GM19463 (cell line): ENCODE data around the gene CMTR1.
A peak's percentile ranks its signal among the peaks of the same experiment; 100 is the strongest.
"Not testable (repeated sequence)": the region's sequence is repeated elsewhere in the genome, so short reads cannot be mapped to it uniquely, and the experiment has no call there.

ENCODE experiments used
- ATAC-seq: cut with Tn5 transposase; IDR thresholded peaks from one replicate; pipeline ENCODE4 v1.9.1; 2021; ENCODE audit warnings: mild to moderate bottlenecking, moderate library complexity; ENCODE audit not compliant: unreplicated experiment

Gene CMTR1, protein sequence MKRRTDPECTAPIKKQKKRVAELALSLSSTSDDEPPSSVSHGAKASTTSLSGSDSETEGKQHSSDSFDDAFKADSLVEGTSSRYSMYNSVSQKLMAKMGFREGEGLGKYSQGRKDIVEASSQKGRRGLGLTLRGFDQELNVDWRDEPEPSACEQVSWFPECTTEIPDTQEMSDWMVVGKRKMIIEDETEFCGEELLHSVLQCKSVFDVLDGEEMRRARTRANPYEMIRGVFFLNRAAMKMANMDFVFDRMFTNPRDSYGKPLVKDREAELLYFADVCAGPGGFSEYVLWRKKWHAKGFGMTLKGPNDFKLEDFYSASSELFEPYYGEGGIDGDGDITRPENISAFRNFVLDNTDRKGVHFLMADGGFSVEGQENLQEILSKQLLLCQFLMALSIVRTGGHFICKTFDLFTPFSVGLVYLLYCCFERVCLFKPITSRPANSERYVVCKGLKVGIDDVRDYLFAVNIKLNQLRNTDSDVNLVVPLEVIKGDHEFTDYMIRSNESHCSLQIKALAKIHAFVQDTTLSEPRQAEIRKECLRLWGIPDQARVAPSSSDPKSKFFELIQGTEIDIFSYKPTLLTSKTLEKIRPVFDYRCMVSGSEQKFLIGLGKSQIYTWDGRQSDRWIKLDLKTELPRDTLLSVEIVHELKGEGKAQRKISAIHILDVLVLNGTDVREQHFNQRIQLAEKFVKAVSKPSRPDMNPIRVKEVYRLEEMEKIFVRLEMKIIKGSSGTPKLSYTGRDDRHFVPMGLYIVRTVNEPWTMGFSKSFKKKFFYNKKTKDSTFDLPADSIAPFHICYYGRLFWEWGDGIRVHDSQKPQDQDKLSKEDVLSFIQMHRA

DNA sequence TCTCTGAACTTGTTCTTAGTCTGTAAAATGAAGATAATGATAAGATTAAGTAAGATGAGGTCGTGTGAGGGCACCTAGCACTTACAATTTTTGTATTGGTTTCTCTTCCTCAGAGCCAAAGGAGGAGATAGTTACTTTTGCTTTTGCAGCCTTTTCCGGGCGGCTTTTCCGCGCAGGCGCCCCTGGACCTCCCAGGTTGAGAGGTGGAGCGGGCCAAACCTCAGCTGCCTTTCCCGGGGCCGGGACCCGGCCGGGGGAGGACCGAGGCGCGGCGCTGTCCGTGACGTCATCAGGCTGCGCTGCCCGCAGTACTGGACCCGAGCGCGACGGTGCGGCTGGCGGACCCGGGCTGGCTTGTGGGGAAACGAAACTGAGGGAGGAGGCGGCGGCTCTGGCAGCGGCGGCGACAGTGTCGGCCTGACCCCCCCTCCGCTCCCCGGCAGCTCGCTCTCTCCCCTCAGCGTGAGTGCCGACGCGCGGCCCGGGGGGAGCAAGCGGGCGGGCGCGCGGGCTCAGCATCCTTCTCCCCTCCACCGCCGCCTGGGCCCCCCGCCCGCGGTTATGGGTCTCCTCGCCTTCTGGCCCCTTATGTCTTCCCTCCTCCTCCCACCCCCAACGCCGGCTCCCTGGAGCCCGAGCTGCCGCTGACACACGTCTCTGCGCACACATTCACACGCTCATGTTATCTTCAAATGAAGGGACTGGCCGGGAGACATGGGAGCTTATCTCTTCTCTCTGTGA is at the start of gene CMTR1:
CMTR1 (plus strand) TSS at position 306 of the 741 bp plus-strand sequence. CDS start 2,409 bp downstream, outside the sequence.
- peak; percentile 83 for ATAC-seq

DNA sequence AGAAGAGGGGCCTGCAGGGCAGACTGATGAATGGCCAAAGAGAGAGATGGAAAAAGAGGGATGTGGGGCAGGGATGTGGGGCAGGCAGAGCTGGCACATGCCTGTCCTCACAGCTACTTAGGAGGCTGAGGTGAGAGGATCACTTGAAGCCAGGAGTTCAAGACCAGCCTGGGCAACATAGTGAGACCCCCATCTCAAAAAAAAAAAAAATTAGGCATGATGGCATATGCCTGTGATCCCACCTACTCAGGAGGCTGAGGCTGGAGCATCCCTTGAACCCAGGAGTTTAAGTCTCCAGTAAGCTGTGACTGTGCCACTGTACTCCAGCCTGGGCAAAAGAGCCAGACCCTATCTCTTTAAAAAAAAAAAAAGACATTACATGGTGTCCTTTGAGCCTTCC is 44.4 kb upstream of the CMTR1 start:
- no peak for ATAC-seq

DNA sequence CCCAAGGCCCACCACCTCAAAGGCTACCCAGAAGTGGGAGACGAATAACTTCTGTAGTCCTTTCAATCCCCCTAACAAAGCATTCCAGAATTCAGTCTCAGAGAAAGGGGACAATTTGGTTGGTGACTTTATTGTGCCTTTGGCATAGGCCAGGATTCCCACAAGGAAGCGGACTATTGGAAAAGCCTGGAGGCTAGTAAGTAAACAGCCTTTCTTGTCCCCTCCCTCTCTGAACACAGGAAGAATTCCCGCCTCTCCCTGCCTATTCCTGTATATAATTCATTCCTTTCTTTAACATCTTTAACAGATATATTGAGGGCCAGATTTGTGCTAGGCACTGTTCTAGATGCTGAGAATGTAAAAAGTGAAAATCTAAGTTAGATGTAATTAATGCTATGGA is 43.2 kb upstream of the CMTR1 start:
- no peak for ATAC-seq

DNA sequence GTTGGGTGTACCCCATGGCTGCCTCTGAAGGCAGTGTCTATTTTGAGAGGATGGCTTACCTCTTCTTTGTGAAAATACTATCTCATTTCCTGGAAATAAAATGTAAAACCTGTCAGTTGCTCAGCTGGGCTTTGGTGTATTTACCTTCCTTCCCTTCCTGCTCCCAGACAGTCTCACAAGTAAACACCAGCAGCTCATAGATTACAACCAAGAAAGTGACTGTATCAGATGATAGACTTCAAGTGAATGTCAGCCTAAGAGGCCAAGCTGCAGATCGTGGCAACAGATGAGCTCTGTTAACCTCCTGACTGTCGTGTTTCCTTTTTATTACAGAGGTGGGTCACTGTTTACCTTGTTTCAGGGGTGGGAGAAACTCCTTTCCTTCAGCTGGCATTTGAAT is 41.9 kb upstream of the CMTR1 start:
- ATAC-seq = no peak

DNA sequence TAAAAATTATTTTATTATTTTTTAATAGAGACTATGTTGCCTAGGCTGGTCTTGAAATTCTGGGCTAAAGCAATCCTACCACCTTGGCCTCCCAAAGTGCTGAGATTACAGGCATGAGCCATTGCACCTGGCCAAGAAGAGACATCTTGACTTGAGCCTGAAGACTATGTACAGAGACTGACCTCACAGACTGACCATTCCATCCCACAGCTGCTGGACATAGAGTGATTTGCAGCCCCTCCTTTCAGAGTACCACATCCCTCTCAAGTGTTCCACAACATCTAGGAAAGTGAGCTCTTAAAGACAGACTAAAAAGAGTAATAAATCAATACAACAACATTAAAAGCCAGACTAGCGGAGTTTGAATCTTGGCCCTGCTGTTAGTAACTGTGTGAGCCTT is 40.2 kb upstream of the CMTR1 start:
- ATAC-seq = no peak

DNA sequence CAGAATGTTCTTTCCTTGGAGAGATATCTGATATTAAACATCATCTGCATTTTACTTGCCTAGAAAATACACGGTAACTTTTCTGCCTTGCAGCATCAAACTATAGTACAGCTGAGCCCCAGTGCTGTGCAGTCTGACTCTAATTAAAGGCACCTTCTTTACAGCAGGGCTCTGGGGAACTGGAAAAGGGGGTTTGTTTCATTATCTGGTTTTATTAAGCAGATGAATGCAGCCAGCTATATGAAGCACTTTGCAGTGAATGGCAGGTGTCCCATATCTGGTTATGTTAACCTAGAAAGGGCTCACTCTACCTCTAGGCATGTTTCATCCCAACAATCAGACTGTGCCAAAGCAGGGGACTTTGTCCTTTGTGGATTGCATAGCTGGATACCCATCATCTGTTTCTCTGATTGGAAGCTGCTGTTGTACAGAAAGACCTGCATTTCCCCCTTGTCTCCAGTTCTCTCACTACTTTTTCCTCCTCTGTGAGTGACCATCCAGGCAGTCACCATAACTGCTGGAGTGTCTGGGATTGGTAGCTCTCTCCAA is 39.6 kb upstream of the CMTR1 start:
- no peak for ATAC-seq

DNA sequence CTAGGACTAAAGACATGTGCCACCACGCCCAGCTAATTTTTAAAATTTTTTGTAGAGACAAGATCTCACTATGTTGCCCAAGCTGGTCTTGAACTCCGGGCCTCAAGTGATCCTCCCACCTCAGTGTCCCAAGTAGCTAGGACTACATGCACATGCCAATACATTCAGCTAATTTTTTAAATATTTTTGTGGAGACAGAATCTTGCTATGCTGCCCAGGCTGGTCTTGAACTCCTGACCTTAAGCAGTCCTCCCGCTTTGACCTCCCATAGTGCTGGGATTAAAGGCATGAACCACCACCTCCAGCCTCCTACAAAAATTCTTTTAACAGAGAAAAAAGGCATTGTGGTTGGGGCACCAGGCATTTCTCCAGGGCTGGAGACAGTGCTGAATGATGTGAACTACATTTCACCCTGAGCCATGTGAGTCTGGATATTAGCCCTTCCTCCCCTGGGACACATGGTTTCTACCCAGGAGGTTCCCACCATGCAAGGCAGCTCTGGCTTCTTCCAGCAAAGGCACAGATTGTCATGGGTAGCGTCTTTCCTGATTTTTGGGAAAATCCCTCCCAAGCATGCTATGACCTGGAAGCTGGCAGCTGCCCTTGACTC is 36.3 kb upstream of the CMTR1 start:
- ATAC-seq = no peak

DNA sequence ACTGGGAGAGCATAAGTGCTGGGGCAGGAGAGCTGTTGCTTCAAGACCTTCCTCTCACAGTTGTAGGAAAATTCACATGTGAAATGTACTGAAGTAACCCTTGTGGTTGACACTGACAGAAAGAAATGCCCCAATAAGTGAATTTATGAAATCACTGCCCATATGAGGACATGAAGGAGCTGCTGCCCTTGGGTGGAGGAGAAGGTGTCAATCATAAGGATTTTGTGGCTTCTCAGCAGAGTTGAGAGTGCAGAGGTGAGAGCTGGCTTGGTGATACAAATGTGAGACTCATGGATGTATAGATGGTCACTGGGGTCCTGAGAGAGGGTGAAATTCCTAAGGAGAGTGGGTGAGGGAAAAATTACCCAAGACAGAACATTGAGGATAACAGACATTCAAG is 33.9 kb upstream of the CMTR1 start:
- ATAC-seq = no peak

DNA sequence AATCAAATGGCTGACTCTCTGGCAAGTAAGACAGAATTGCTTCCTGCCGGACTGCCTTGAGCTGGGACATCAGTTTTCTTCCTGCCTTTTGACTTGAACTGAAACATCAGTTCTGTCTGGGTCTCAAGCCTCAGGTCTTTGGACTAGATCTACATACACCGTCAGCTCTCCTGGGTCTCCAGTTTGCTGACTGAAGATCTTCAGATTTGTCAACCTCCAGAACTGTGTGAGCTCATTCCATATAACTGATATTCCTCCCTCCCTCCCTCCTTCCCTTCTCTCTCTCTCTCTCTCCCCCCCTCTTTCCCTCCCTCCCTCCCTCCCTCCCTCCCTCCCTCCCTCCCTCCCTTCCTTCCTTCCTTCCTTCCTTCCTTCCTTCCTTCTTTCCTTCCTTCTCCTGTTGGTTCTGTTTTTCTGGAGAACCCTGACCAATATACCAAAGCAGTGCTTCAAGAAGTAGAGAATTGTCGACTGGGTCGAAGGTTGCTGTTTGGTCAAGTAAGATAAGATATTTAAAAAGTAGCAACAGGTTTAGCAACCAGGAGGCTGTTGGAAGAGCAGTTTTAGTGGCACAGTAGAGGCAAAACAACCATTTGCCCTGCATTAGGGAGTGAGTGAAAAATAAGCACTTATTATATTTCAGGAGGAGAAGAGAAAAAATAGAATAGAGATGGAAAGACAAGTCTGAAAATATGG is 33.1 kb upstream of the CMTR1 start:
- no peak for ATAC-seq

DNA sequence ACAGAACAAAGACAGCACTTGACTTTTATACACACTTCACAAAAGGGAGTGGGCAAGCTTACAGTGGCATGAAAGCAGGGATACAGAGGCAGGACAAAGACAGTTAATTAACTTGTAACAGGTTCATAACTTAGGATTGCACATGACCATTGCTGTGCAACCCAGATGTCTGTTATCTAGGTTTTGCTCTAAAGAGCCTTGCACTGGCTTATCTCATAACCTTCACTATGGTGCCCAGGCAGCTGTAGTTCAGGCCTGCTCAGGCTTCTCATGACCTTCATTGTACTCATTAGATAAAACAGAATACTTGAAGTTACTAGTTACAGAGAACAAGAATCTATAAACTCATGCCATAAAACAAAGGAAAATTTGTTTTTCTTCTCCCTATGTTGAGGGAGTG is 31.4 kb upstream of the CMTR1 start:
- ATAC-seq = not testable (repeated sequence)

DNA sequence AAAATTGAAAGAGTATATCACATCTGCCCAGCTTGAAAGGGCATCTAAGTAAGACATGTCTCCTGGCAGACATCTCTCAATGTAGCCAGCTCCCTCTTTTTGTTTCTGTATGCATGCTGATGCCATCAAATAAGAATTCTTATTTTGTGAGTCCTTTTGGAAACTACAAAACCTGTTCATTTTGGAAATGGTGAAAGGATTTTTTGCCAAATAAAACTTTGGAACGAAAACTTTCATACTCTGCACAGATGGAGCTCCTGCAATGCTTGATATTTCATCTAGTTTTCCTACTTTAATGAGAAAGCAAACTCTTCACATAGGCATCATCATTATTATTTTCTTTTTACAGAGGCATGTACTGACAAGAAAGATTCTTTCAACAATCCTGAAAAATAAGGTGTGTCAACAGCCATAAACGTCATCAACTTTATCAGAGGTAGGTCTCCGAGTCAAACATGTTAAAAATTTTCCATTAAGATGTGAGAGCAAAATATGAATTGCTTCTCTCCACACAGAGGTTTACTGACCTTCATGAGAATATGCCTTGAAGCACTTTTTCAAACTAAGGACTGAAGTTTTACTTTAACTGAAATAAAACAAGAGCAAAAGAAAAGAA is 26.2 kb upstream of the CMTR1 start:
- no peak for ATAC-seq

DNA sequence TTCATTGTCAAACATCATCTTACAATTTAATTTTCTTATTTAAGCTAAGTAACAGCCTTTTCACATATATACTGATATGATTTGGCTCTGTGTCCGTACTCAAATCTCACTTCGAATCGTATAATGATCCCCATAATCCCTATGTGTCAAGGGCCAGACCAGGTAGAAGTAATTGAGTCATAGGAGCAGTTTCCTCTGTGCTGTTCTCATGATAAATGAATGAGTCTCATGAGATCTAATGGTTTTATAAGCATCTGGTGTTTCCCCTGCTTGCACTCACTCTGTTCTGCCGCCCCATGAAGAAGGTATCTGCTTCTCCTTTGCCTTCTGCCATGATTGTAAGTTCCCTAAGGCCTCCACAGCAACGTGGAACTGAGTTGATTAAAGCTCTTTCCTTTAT is 25.1 kb upstream of the CMTR1 start:
- ATAC-seq = no peak

DNA sequence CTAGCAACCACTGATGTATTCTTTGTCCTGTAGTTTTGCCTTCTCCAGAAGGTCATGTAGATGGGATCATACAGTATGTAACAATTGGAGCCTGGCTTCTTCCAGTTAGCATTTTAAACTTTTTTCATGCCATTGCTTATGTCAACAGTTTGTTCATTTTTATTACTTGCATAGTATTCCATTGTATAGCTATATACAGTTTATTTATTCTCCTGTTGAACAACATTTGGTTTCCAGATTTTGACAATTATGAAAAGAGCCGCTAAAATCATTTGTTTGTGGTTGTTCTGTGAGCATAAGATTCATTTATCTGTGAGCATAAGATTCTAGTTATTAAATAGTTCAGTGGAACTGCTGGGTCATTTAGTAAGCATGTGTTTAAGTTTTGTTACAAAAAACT is 23.5 kb upstream of the CMTR1 start:
- ATAC-seq = no peak

DNA sequence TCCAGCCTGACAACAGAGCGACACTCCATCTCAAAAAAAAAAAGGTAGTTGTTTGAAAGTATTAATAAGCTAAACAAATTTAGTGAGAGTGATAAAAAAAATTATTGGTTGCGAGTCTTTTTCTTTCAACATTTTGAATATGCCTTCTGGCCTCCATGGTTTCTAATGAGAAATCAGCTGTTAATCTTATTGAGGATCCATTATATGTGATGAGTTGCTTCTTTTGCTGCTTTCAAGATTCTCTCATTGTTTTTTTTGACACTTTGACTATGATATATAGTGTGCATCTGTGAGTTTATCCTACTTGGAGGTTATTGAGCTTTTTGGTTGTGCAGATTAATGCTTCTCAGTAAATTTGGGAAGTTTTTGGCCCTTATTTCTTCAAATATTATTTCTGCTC is 15.6 kb upstream of the CMTR1 start:
- no peak for ATAC-seq

DNA sequence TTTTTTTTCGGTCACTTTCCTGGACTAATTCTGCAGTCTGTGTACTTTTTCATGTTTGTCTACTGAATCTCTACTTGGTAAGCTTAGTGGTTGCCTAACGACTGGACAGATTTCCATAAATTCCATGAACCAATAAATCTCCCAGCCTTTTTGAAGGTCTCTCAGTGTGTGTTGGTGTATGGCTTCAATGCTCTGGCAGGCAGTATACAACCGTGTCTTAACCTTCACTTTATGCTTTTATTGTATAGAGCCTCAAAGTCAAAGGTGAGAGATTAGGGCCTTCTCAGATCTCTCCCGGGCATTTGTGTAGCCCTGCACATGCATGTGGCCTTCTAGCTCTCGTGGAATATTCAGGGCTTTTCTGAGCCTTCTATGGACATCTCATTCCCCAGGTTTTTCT is 14.3 kb upstream of the CMTR1 start:
- ATAC-seq = no peak

DNA sequence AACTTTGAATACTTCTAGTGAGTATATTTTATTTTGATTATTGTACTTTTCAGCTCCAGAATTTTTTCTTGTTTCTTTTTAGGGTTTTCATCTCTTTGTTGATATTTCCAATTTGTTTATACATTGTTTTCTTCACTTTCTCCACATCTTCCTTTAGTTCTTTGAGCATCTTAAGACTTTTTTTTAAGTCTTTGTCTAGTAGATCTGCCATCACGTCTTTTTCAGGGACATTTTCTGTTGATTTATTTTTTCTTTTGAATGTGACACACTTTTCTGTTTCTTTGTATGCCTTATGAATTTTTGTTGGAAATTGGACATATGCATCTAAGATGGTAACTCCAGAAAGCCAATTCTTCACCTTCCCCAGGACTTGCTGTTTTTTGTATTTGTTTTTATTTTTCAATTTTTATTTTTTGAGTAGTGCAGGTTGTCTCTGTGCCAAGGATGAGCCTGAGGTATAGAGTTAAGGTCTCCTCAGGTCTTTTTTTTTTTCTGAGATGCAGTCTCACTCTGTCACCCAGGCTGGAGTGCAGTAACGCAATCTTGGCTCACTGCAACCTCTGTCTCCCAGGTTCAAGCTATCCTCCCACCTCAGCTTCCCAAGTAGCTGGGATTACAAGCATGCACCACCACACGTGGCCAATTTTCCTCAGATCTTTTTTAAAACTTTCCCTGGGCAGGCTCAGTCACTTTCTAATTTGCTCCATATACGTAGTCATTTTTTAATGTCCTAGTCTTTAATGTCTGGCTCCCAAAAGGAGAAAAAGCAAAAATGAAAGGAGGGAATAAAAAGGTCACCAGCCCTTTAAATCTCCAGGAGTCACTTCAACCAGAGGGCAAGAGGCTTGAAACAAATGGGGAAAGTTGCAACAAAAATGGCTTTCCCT is 6.7 kb upstream of the CMTR1 start:
- no peak for ATAC-seq

DNA sequence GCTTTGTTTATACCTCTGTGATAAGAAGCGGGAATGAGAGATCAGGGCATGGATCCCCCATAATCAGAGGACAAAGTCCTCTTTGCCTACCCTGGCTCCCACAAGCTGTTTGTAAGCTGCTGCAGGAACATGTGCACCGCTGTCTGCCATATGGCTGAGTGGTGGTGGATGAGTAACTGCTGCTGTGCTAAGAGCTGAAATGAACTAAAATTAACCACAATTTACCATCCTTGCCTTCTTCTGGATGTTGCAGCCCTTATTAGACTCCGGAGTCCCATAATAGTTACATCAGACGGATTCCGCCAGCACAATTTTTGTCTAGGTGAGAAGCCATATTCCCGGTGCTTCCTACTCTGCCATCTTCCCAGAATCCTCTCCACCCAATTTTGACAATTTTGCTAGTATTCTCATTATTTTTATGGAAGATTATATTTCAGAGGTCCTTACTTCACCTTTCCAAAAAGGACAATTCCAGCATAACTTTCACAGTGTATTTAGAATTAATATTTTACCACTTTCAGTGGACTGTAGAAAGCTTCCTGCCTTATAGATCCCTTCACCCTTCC is 6.0 kb upstream of the CMTR1 start:
- no peak for ATAC-seq

DNA sequence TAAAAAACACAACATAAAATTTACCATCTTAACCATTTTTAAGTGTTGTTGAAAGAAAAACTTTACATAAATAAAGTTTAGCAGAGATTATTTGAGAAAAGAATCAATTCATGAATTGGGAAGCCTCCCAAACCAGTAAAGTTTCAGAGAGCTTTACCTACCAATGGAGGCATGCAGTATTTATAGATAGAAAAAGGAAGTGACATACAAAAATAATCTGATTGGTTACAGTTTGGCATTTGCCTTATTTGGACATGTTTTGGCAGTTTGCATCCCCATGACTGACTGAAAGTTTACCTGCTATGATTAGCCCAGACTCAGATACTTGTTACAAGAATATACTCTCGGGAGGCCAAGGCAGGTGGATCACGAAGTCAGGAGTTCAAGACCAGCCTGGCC is 3.7 kb upstream of the CMTR1 start:
- no peak for ATAC-seq

DNA sequence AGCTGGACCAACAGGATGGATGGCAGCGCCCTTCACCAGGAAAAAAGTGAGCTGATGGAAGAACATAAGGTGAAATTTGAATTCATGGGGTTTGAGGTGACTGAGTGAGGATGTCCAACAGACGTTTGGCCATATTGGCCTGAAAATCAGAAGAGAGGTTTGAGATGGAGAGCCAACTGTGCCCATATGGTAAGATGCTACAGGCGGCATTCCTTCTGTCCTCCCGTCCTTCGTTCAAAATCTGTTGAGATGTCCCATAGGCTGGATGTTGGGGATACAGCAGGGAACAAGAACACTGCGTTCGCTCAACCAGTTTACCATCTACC is 468 bp upstream of the CMTR1 start:
- peak; percentile 2 for ATAC-seq
